HepG2 (cell line): ENCODE measurements around the gene TPRG1L. TPM values are rescaled to one million over a fixed set of nuclear protein-coding genes. Genes with fewer than 3 reads are reported as not detected.

Experiments
- AKNA ChIP-seq: sonication (generic); formaldehyde crosslinking; IDR thresholded peaks from 2 replicates; pipeline ENCODE4 v1.4.0; 2020; ENCODE audit warnings: missing genetic modification reagents, borderline replicate concordance
- FOXK1 ChIP-seq: sonication (generic); formaldehyde crosslinking; IDR thresholded peaks from 2 replicates; pipeline ENCODE4 v1.4.0; 2020; ENCODE audit warnings: low read depth, missing genetic modification reagents, borderline replicate concordance
- HMGXB4 ChIP-seq, 2 experiments: sonication (generic) in 1 of 2; formaldehyde crosslinking in 1 of 2; IDR thresholded peaks; 2 replicates each; pipeline versions ENCODE4 v1.4.0 to v1.6.1; 2018 to 2020; ENCODE audit warnings: missing genetic modification reagents in 2 of 2, borderline replicate concordance in 1 of 2, low read depth in 1 of 2, mild to moderate bottlenecking in 1 of 2, missing biosample characterization in 1 of 2
- KAT7 ChIP-seq: IDR thresholded peaks from 2 replicates; pipeline ENCODE4 v1.6.1; 2018; ENCODE audit warnings: borderline replicate concordance, missing compliant biosample characterization
- MAX ChIP-seq: IDR thresholded peaks from 2 replicates; pipeline ENCODE4 v1.6.1; 2012; ENCODE audit warnings: inconsistent platforms
- NFYB ChIP-seq: sonication (generic); formaldehyde crosslinking; IDR thresholded peaks from 2 replicates; pipeline ENCODE4 v1.4.0; 2020; ENCODE audit warnings: missing genetic modification reagents
- POGK ChIP-seq: sonication (generic); formaldehyde crosslinking; conservative IDR thresholded peaks from 2 replicates; pipeline ENCODE4 v1.8.0; 2022; ENCODE audit warnings: mild to moderate bottlenecking, moderate library complexity, missing genetic modification reagents
- SAP130 ChIP-seq: IDR thresholded peaks from 2 replicates; pipeline ENCODE4 v1.6.1; 2016; ENCODE audit warnings: low read depth
- SMC3 ChIP-seq: IDR thresholded peaks from 2 replicates; pipeline ENCODE4 v1.6.1; 2011; ENCODE audit warnings: low read length, improper control_type of control experiment
- TEAD3 ChIP-seq: optimal IDR thresholded peaks from 2 replicates; pipeline ENCODE3; 2016; ENCODE audit warnings: borderline replicate concordance
- USF2 ChIP-seq, 2 experiments: sonication (generic) in 1 of 2; formaldehyde crosslinking in 1 of 2; IDR thresholded peaks; 2 replicates each; pipeline versions ENCODE4 v1.5.1 to v1.6.1; 2011 to 2020; ENCODE audit warnings: borderline replicate concordance in 1 of 2, low read depth in 1 of 2, low read length in 1 of 2, mild to moderate bottlenecking in 1 of 2, missing genetic modification reagents in 1 of 2, moderate library complexity in 1 of 2
- XRCC5 ChIP-seq: fragments of 200-400 bp; formaldehyde crosslinking; optimal IDR thresholded peaks from 2 replicates; pipeline ENCODE3; 2017; ENCODE audit warnings: mild to moderate bottlenecking, low read length
- ZFX ChIP-seq: sonication (generic); formaldehyde crosslinking; IDR thresholded peaks from 2 replicates; pipeline ENCODE4 v1.4.0; 2020; ENCODE audit warnings: mild to moderate bottlenecking, low read depth, missing genetic modification reagents, moderate library complexity
- ZMYM4 ChIP-seq: sonication (generic); formaldehyde crosslinking; IDR thresholded peaks from 2 replicates; pipeline ENCODE4 v1.8.1; 2023; ENCODE audit warnings: mild to moderate bottlenecking, missing genetic modification reagents
- ZNF605 ChIP-seq: sonication (generic); formaldehyde crosslinking; IDR thresholded peaks from 2 replicates; pipeline ENCODE4 v1.8.0; 2022; ENCODE audit warnings: mild to moderate bottlenecking, missing genetic modification reagents
- ZNF883 ChIP-seq: sonication (generic); formaldehyde crosslinking; IDR thresholded peaks from 2 replicates; pipeline ENCODE4 v1.5.1; 2020; ENCODE audit warnings: mild to moderate bottlenecking, missing genetic modification reagents; ENCODE audit errors: not compliant biosample characterization
- polyA plus RNA-seq, 8 experiments: library from polyadenylated mRNA; depleted of rRNA in 3 of 8; stranded (reverse) in 7 of 8; unstranded in 1 of 8; fragments of >200 nt; fragmentation: Illumina TruSeq in 4 of 8; extraction: Trizol in 4 of 8; gene quantifications; 2 replicates each; pipeline versions ENCODE4 v1.2.1 to v1.2.3, GENCODE V29; 2011 to 2016; ENCODE audit warnings: low read depth in 4 of 8, missing spikeins in 1 of 8, mixed read lengths in 1 of 8; ENCODE audit not compliant: insufficient read depth in 1 of 8
- total RNA-seq, 5 experiments: library from RNA; depleted of rRNA; stranded (reverse); fragments of >200 nt; fragmentation: Illumina TruSeq; extraction: Trizol; gene quantifications; 2 replicates each; pipeline ENCODE4 v1.2.3, GENCODE V29; 2016; ENCODE audit warnings: low read depth in 1 of 5

The TPRG1L gene
- total and polyA plus RNA-seq, 2 of the 13 experiments (the other 11 are each of a cell fraction or from before 2014, with no cell fraction given) = 21.3 to 37.4 TPM

GRCh38 chr1:3618881-3619671, 5.7 kb upstream of the TPRG1L start (continued):
- TF ChIP-seq POGK (CRISPR knock-in tag) (0 out of 2 replicates have a peak, but pooled peaks have one; percentile 28), ZFX (peak; percentile 16; the same call in 1 of the 2 replicates), FOXK1 (CRISPR knock-in tag) (0 out of 2 replicates have a peak, but pooled peaks have one; percentile 33), KAT7 (CRISPR knock-in tag) (no peak), HMGXB4 (CRISPR knock-in tag; IDR thresholded peaks at IDR 0.05; ENCODE audit: borderline replicate concordance in 1 of 2, low read depth in 1 of 2) (0 out of 4 replicates have a peak, but pooled peaks of 1 of the 2 experiments have one; percentile 14), SMC3 (peak; percentile 81), NFYB (0 out of 2 replicates have a peak, but pooled peaks have one; percentile 19), ZMYM4 (CRISPR knock-in tag) (no peak), XRCC5 (peak; percentile 54), TEAD3 (CRISPR knock-in tag) (peak; percentile 81), MAX (no peak), AKNA (CRISPR knock-in tag) (no peak), USF2 (IDR thresholded peaks at IDR 0.05; ENCODE audit: low read depth, low read length) (no peak), USF2 (CRISPR knock-in tag; IDR thresholded peaks at IDR 0.05; ENCODE audit: borderline replicate concordance) (no peak), ZNF605 (peak; percentile 67; the same call in 1 of the 2 replicates), SAP130 (CRISPR knock-in tag) (peak; percentile 23; the same call in 1 of the 2 replicates), ZNF883 (CRISPR knock-in tag) (no peak)
